SKM-1 treated with dmso at 0.1 percent for 144 hours (cell line): ENCODE data around the gene PDGFA.

Experiments
- DNase-seq: peaks from one replicate; lab custom pipeline; 2025; ENCODE audit not compliant: unreplicated experiment; lab: John Stamatoyannopoulos, UW

PDGFA gene

GRCh38 chr7:517774-518629 is 1.6 kb downstream of the PDGFA start:
- no peak for DNase-seq

GRCh38 chr7:516606-517456 is 2.8 kb downstream of the PDGFA start:
- no peak for DNase-seq

- no peak for DNase-seq
Observed at GRCh38 chr7:516216-516605, 3.4 kb downstream of the PDGFA start.

GRCh38 chr7:515628-516027 is 4.0 kb downstream of the PDGFA start:
- no peak for DNase-seq

- no peak for DNase-seq
Observed at GRCh38 chr7:514651-515598, 4.7 kb downstream of the PDGFA start.

- no peak for DNase-seq
Observed at GRCh38 chr7:514242-514641, 5.4 kb downstream of the PDGFA start.

GRCh38 chr7:513521-514166 is 6.0 kb downstream of the PDGFA start:
- DNase-seq, result no peak

- no peak for DNase-seq
Observed at GRCh38 chr7:512541-513311, 6.9 kb downstream of the PDGFA start.

GRCh38 chr7:512146-512510 is 7.5 kb downstream of the PDGFA start:
- no peak for DNase-seq

- DNase-seq, result no peak
Observed at GRCh38 chr7:511476-512145, 8.0 kb downstream of the PDGFA start.

GRCh38 chr7:510782-511281 is 8.8 kb downstream of the PDGFA start:
- no peak for DNase-seq

- no peak for DNase-seq
Observed at GRCh38 chr7:510131-510481, 9.5 kb downstream of the PDGFA start.

GRCh38 chr7:509426-510130 is 10.1 kb downstream of the PDGFA start:
- no peak for DNase-seq

GRCh38 chr7:508461-509170 is 11.0 kb downstream of the PDGFA start:
- DNase-seq, result no peak

GRCh38 chr7:507623-508300 is 11.9 kb downstream of the PDGFA start:
- no peak for DNase-seq

- no peak for DNase-seq
Observed at GRCh38 chr7:506921-507622, 12.6 kb downstream of the PDGFA start.

GRCh38 chr7:506391-506831 is 13.2 kb downstream of the PDGFA start:
- DNase-seq, result no peak
